ENCODE measurements around the gene GNG7.

GRCh38 chr19:2723345-2723715 lies 20.8 kb upstream of the GNG7 start:
- no peak for TF ChIP-seq CTCF (IDR thresholded peaks at IDR 0.05; ENCODE audit: low read depth, low read length)
- TF ChIP-seq EZH2phosphoT487 (IDR thresholded peaks at IDR 0.05; ENCODE audit: low read depth): no peak
